ENCODE data around the gene MTHFR.

DNA sequence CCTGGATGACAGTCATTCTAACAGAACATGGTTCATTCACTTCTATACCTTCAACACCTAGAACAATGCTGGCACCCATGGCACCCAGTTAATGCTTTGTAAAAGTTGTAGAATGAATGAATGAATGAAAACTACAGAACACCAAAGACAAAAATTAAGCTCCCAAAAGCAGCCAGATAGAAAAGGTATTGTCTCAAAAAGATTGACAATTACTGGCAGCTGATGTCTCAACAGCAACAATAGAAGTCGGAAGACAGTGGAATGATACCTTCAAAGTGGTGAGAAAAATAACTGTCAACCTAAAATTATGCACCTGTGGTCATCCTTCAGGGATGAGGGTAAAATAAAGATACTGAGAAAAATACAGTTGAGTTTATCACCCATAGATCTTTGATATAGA is 48.7 kb downstream of the MTHFR start:
- TF ChIP-seq, protein P1, sequence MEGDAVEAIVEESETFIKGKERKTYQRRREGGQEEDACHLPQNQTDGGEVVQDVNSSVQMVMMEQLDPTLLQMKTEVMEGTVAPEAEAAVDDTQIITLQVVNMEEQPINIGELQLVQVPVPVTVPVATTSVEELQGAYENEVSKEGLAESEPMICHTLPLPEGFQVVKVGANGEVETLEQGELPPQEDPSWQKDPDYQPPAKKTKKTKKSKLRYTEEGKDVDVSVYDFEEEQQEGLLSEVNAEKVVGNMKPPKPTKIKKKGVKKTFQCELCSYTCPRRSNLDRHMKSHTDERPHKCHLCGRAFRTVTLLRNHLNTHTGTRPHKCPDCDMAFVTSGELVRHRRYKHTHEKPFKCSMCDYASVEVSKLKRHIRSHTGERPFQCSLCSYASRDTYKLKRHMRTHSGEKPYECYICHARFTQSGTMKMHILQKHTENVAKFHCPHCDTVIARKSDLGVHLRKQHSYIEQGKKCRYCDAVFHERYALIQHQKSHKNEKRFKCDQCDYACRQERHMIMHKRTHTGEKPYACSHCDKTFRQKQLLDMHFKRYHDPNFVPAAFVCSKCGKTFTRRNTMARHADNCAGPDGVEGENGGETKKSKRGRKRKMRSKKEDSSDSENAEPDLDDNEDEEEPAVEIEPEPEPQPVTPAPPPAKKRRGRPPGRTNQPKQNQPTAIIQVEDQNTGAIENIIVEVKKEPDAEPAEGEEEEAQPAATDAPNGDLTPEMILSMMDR (IDR thresholded peaks at IDR 0.05), result no peak
- TF ChIP-seq POLR2A (IDR thresholded peaks at IDR 0.05), result no peak
